ENCODE measurements around the gene RAD1.
"Not testable (repeated sequence)": the region's sequence is repeated elsewhere in the genome, so short reads cannot be mapped to it uniquely, and the experiment has no call there.

RAD1 gene, protein sequence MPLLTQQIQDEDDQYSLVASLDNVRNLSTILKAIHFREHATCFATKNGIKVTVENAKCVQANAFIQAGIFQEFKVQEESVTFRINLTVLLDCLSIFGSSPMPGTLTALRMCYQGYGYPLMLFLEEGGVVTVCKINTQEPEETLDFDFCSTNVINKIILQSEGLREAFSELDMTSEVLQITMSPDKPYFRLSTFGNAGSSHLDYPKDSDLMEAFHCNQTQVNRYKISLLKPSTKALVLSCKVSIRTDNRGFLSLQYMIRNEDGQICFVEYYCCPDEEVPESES

DNA sequence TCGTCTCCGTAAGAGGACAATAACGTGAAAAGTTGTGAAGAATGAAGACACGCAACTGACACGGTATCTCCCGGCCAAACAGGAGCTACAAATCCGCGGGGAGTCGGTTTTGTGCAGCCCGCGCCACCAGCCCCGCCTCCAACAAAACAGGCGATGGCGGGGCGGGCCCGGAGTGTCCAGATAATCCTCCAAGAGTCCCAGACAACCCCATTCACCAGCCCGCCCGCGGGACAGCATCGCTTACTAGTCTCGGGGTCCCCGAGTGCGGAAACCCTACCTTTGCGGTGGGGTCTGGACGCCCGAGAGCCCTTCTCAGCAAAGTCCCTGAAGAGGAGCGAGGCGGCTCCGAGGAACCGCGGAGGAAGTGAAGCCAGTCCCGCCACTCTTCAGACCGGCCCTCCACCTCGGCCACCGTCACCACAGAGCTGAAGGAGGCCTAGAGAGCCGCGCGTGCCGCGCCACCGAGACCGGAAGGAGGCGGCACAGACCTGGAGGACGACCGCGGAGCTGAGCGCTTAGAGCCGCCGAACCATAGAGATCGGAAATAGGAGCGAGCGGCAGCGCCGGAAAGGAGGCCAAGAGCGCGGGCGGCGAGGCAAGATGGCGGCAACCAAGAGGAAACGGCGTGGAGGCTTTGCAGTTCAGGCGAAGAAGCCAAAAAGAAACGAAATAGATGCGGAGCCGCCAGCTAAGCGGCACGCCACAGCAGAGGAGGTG lies at the start of gene RAD1, which contains the start of gene BRIX1:
TSS of gene RAD1 (minus strand) at position 366 of the 717 bp plus-strand sequence. CDS start 612 bp downstream, outside the sequence.
TSS of gene BRIX1 (plus strand) at position 573 of the 717 bp plus-strand sequence. CDS start at position 601, 28 bp downstream.
- peak; percentile 86 to 91 (median 88) for DNase-seq

DNA sequence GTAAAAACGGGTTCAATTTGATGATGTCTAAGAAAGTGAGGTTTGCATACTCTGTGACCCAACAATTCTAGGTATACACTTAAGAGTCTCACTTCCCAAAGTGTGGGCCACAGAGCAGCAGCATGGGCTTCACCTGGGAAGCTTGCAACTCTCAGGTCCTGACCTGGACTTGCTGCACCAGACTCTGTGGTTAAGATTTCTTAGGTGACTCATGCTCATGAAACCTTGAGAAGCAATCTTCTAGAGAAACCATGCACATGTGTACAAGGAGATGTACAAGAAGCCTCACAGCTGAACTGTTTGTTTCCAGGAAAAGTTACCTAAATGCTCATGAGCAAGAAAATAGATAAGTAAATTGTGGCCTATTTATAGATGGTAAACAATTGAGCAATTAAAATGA lies 44.0 kb upstream of the RAD1 start:
- DNase-seq = no peak

DNA sequence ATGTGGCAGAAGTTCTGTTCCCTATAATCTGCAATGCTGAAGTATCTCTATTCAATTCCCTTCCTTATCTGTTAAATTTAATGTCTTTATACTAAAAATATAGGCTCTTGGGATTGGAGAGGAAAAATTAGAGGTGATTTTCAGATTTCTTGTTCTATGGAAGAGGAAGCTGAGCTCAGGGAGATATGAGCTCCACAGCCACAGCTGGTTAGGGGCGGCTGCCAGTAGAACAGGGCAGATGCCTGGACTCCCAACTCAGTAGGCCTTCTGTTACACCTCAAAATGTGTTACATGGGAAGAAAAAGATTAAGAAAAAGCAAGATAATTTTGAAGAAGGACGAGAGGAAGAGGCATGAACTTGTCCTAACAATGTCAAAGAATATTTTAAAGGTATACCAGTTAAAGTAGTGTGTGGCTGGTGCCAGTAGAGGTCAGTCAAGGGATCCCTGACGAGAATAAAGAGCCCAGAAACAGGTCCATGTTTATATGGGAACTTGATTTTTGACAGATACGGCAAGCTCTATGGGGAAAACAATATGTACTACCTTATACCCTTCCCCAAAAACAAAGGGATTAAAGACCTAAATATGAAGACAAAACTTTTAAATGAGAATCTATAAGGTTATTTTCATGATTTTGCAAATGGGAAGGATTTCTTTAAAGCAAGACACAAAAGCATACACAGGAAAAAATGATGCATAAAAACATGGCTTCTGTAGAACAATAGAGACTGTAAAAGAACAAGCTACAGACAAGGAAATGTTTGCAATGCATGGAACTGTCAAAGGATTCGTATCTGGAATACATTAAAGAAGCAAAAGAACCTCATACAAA lies 42.8 kb upstream of the RAD1 start:
- no peak for DNase-seq

DNA sequence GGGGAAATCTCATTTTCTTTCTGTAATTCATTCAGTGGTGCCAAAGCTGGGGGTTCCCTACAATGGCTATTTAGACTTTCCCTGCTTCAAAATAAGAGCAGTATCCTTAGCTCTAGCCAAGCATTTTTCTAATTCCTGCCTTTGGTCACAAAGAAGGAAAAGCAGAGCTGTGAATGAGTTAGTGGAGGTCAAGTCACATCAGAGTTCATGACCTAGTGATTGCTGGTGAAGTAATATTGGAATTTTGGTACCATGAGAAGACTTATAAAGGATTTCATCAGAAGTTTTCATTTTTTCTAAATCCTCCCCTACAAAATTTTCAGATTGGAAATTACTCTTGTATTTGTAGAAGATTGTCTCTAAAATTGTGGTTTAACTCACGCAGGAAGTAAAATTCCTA lies 42.0 kb upstream of the RAD1 start:
- DNase-seq = no peak

DNA sequence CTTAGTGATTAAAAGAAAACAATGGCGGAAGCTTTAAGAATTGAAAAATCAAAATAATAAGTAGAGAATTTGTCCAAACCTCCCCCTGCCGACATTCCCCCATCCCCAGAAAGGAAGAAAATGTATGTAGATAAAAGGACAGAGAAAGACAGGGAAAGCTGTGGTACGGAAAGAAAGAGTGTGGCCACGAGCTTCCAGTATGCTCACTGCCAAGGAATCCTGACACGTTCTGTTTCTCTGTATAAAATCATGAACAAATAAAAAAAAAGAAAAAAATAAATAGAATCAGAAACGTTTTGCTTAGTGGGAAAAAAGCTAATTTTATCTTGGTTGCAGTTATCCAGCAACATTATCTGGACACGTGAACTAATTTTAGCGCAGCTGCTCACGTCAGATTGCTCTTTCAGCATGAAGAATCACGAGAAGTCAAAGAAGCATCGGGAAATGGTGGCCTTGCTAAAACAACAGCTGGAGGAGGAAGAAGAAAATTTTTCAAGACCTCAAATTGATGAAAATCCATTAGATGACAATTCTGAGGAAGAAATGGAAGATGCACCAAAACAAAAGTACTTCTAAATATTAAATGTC lies 29.2 kb upstream of the RAD1 start:
- DNase-seq = no peak

DNA sequence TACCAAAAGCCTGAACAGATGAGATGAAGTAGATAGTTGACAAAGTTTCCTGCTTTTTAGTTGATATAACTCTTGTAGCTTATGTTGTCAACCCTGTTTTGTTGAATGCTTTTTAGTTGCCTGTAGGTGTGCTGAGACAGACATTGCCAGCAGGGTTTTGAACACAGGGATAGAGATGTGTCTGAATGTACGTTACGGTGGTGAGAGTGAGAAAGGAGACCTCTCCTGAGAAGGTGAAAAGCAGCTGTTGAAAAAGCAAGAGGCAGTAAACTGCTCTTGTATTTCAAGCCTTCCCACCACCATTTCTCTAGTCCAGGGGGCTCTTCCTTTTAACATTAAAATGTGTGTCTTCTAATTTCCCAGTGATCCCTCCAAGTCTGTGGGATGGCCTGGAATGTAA lies 28.7 kb upstream of the RAD1 start:
- DNase-seq = no peak

DNA sequence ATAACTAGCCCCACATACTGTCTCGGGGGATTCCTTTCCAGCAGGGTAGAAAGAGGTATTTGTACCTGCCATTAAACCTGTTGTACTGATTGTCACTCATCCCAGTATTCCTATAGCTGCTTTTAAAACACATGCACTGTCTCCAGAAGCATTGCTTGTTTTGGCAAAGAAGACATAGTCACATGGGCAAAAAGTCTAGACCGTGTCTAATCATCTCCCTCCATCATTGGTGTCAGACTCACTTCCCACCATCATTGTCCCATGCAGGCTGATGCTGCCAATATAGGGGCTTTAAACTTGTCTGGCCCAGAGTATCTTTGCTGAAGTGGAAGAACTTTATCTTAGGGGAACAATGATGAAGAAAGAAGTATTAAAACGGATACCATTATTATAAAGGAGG lies 26.6 kb upstream of the RAD1 start:
- DNase-seq = no peak

DNA sequence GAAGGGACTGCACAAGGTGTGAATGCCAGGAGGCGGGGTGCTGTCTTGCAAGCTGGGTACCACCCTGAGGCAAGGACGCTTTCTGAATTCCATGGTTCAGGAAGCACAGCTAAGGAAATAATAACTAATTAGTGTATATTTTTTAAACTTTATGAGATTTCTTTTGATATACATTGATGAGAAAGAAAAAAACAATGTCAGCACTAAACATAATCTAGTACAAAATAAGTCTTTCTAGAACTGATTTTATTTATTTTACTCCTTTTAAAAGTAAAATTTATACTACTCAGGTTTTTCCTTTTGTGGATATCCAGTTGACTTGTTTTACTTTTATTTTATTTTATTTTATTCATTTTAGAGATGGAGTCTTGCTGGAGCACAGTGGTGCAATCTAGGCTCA lies 17.6 kb upstream of the RAD1 start:
- DNase-seq = no peak

DNA sequence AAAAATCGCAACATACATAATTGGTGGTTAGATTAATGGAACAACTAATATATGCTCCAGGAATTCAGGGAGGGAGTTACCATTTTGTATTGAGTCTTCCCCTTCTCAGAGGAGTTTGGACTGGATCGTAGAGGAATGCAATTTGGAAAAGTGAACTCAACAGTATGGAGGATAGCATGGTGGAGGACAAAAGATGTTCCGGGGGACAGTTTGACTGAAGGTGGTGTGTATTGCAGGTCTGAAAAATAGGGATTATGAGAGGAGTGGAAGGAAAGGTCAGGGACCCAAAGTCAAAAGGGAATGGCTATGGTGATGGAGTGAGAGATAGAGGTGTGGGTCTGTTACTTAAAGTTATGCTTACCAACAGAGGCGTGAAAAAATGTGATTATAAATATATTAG lies 15.6 kb upstream of the RAD1 start:
- no peak for DNase-seq

DNA sequence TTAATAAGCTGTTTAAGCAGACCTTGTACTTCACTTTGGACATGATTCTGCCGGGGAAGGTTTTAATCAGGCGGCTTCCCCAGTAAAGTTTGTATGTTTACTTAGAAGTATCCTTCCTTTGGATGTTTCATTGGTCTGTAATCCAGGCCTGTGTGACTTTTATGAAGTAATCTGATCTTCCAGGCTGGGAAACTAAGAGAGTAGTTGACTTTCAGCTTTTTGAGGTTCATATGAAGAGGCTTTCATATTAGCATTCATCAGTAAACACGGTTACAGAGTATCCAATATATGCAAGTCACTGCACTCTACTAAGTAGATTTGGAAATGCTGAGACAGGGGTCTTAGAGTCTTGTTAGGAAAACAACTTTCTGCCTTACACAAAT lies 15.1 kb upstream of the RAD1 start:
- DNase-seq = no peak

DNA sequence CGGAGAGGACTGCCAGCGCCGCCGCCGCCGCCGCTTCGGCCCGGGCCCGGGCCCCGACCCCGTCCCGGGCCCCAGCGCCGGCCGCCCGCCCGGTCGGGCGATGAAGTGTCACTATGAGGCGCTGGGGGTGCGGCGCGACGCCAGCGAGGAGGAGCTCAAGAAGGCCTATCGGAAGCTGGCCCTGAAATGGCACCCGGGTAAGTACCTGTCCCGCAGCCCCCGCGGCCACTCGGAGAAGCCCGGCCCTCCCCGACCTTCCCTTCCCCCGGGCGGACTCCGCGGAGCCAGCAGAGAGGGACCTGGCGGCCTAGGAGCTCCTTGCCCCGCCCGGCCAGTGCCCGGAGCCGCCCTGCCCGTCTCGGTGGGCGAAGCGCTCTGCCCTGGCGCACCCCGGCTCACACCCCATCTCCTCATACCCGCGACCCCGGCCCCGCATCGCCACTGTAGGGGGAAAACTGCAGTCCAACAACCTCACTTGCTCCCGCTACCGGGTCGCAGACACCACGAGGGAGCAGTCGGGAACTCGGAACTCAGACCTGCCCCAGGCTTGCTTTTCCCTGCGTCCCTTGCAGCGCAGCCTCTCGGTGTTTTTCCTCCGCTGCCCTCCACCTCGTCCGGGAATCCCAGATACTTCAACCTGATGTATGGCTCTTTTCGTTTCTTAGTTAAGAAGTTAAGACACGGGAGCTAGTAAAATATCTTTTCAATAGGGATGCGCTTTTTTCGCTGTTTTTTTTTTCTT lies 14.6 kb upstream of the RAD1 start:
- peak; percentile 58 to 73 (median 64) for DNase-seq

DNA sequence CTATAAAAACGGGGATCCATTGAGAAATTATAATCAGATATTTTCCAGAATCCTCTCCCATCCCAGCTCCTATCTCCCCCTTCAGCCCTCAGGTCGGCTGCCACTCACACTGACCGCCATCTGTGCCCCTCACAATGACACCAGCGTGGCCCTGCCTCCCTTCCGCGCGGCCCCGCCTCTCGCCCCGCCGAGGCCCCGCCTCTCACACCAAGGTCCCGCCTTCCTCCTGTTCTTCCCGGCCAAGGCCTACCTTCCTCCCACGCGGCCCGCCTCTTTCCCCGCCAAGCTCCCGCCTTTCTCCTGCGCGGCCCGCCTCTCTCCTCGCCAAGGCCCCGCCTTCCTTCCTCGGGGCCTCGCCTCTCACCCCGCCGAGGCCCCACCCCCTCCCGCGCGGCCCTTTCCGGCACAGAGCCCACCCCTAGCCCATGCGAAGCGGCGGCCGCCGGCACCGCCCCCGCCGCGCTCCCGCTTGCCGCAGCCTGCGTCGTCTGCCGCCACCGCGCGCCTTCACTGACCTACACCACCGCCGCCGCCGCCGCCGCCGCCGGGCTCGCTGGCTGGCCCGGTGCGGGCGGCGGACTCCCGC lies 13.9 kb upstream of the RAD1 start, which contains the start of gene DNAJC21:
TSS of gene DNAJC21 (plus strand) at position 426 of the 586 bp plus-strand sequence. CDS start 261 bp downstream, outside the sequence.
- peak; percentile 93 to 96 (median 94) for DNase-seq

DNA sequence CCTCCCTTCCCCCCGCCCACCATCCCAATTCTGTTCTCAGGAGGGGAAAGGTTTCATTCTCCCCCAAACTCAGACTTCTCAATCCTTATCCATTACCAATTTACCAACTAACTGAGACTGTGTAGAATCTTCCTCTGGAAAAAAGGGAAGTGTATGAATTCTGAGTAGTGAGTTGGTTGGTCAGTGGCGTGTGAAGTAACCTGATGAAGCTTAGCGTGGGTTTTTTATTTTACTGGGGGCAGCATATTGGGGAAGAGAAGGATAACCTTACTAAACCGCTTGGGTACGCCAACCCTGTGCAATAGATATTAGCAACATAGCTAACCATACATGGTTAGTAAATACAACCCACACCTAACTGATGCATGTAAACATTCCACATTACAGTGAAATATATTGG lies 13.0 kb upstream of the RAD1 start:
- no peak for DNase-seq

DNA sequence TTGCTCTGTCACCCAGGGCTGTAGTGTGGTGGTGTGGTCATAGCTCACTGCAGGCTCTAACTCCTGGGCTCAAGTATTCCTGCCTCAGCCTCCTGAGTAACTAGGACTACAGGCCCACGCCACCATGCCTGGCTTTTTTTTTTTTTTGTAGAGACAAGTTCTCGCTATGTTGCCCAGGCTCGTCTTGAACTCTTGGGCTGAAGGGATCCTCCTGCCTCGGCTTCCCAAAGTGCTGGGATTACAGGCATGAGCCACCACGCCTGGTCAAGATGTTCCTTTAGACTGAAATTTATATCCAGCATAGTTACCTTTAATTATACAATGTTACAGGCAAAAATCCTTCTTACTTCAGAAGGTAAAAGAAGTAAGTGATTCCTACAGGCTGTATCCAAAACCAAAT lies 12.5 kb upstream of the RAD1 start:
- no peak for DNase-seq

DNA sequence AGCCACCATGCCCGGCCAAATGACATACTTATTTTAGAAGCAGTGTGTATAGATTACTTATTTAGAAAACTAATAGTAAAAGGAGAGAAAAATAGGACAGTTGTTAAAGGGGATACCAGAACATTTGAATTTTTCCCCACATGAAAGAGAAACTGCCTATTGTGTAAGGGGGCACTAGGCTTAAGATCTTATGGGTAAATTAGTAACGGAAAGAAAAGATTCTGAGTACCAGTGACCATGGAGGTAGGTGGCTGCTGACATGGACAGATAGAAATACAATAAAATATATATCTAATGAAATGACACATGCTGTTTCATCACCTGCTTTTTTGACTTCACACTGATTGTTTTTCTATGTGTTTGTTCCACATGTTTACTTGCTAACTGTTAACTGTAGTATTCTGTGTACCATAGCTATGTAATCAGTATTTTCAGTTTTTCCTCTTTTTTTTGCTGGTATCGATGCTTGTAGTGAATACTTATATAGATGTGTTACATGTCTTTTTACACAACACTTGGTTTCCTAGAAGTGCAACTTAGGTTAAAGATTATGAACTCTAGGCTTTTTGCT lies 11.1 kb upstream of the RAD1 start:
- no peak for DNase-seq

DNA sequence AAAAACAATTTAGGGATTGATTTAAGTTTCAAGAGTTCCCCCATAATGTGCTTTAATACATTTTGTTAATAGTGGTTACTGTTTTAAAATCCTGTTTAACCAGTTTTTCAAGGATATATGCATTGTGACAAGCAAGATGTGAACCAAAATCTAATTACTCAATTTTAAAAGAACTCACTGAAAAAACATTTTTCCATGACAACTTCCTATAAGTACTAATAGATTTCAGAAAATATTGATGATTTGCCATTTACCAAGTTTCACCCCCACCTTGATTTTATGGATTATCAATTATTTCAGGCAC lies 9.1 kb upstream of the RAD1 start:
- no peak for DNase-seq

DNA sequence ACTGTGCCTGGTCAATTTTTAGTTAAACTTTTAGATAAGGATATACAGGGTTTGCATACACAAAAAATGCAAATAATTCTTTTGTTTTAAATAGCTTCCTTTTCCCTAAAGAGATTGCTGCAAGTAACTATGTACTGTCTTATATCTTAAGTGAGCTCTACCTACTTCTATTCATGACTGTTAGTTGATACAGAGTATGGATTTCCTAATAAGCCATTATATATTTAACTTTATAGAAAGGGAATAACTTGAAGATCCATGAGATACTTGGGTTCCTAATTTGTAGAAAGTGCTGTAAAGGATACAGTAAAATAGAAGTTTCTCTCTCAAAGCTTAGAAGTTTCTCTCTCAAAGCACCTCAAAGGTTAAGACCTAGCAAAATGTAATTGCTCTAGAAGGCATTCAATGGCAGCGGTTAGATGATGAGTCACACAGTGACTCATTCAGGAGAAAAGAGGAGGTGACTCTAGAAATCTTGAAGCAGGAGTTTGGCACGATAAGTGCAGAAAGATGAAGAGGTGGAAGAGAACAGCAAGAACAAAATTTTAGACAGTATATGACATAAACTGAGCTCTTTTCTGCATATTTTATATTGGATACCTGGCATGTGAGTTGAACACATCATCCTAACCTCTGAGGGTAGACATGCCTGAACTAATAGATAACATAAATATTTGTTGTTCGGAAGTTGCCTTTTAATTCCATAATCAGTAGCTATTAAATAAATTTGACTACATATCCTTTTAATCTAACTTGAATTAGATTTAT lies 8.6 kb upstream of the RAD1 start:
- no peak for DNase-seq

DNA sequence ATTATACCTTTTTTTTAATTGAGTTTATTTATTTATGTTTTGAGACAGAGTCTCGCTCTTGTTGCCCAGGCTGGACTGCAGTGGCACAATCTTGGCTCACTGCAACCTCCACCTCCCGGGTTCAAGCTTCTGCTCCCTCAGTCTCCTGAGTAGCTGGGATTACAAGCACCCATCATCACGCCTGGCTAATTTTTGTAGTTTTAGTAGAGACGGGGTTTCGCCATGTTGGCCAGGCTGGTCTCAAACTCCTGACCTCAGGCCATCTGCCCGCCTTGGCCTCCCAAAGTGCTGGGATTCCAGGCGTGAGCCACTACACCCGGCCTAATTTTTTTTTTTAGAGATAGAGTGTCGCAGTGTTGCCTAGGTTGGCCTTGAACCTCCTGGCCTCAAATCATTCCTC lies 8.0 kb upstream of the RAD1 start:
- not testable (repeated sequence) for DNase-seq

DNA sequence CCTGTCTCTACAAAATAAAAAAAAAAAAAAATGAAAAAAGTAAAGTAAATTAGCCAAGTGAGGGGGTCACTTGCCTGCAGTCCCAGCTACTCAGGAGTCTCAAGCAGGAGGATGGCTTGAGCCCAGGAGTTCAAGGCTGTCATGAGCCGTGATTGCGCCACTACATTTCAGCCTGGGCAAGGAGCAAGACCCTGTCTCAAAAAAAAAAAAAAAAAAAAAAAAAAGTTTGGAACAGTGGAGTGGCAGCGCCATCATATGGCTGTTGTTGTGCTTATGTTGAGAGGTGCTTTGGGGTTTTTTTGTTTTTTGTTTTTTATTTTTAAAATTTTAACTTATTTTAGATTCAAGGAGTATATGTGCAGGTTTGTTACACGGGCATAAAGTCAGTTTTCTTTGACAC lies 3.8 kb upstream of the RAD1 start:
- no peak for DNase-seq

DNA sequence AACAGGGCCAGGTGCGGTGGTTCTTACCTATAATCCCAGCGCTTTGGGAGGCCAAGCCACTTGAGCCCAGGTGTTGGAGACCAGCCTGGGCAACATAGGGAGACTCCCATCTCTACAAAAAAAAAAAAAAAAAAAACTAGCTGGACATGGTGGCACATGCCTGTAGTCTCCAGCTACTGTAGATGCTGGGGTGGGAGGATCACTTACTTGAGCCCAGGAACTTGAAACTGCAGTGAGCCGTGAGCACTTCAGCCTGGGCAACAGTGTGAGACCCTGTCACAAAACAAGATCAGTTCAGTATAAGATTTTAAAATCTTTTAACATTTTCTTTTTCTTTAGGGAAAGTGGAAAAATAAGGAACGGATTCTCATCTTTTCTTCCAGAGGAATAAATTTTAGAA lies 2.7 kb upstream of the RAD1 start:
- DNase-seq = no peak

DNA sequence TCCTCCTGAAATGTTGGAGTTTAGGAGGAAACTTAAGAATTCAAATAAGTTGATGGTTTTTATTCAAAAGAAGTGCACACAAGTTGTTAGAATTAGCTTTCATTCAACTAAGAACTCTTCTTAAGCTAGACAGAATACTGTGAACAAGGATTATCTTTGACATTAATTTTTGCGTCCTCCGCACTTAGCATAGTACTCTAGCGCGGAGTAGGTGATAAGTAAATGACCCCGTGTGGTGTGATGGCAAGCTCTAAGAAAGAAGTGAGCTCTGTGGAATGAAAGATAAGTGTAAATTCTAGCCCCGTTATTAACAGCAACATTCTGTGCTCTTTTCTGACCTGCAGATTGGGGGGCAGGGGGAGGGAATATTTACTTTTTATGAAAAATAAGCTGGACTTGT lies 1.2 kb upstream of the RAD1 start:
- DNase-seq = no peak

Measured in activated CD4-positive, CD25-positive, alpha-beta regulatory T cell (primary cell).